H9 (cell line): Measurements from ENCODE around the gene NXPH3. TPM values are rescaled to one million over a fixed set of nuclear protein-coding genes. Genes with fewer than 3 reads are reported as not detected.

ENCODE experiments used
- DNase-seq: peaks from one replicate; pipeline ENCODE4 v3.0.0-alpha.2; 2017
- H2AFZ ChIP-seq: one replicate; pipeline ENCODE4 v1.6.1; 2013; ENCODE audit warnings: mild to moderate bottlenecking, low read length, control low read depth, moderate library complexity
- H2AK5ac ChIP-seq: 2 replicates; pipeline ENCODE4 v1.6.1; 2013; ENCODE audit warnings: low read length, control low read depth, mixed read lengths; ENCODE audit not compliant: insufficient read length
- H2BK120ac ChIP-seq: one replicate; pipeline ENCODE4 v1.6.1; 2013; ENCODE audit warnings: low read depth, mild to moderate bottlenecking, low read length, control low read depth, inconsistent platforms; ENCODE audit not compliant: poor library complexity, severe bottlenecking
- H2BK12ac ChIP-seq: 2 replicates; pipeline ENCODE4 v1.6.1; 2013; ENCODE audit warnings: low read length, control low read depth, mixed read lengths, low read depth; ENCODE audit not compliant: insufficient read length
- H2BK15ac ChIP-seq: 2 replicates; pipeline ENCODE4 v1.6.1; 2013; ENCODE audit warnings: low read depth, low read length, control low read depth
- H2BK20ac ChIP-seq: one replicate; pipeline ENCODE4 v1.6.1; 2013; ENCODE audit warnings: low read depth, mild to moderate bottlenecking, low read length, control low read depth, inconsistent platforms; ENCODE audit not compliant: poor library complexity, severe bottlenecking
- H2BK5ac ChIP-seq: 2 replicates; pipeline ENCODE4 v1.6.1; 2013; ENCODE audit warnings: low read length, control low read depth, mixed read lengths; ENCODE audit not compliant: insufficient read length
- H3K14ac ChIP-seq: 2 replicates; pipeline ENCODE4 v1.6.1; 2013; ENCODE audit warnings: low read length, control low read depth; ENCODE audit not compliant: insufficient read depth
- H3K18ac ChIP-seq: 2 replicates; pipeline ENCODE4 v1.6.1; 2013; ENCODE audit warnings: low read depth, mild to moderate bottlenecking, mixed read lengths, low read length, control low read depth; ENCODE audit not compliant: insufficient read length
- H3K23ac ChIP-seq: 2 replicates; pipeline ENCODE4 v1.6.1; 2013; ENCODE audit warnings: low read length, control low read depth, mixed read lengths, low read depth; ENCODE audit not compliant: insufficient read length
- H3K23me2 ChIP-seq: 2 replicates; pipeline ENCODE4 v1.6.1; 2013; ENCODE audit warnings: low read depth, mild to moderate bottlenecking, mixed read lengths, low read length, control low read depth; ENCODE audit not compliant: insufficient read length, poor library complexity, severe bottlenecking
- H3K27ac ChIP-seq: 2 replicates; pipeline ENCODE4 v1.5.1; 2013; ENCODE audit warnings: low read length, control low read depth, mixed read lengths, low read depth; ENCODE audit not compliant: insufficient read length
- H3K27me3 ChIP-seq: 2 replicates; pipeline ENCODE4 v1.6.1; 2013; ENCODE audit warnings: low read length, control low read depth, inconsistent platforms; ENCODE audit not compliant: insufficient read depth
- H3K4ac ChIP-seq: 2 replicates; pipeline ENCODE4 v1.6.1; 2013; ENCODE audit warnings: low read depth, mild to moderate bottlenecking, control low read depth, inconsistent platforms, low read length, moderate library complexity
- H3K4me1 ChIP-seq: 2 replicates; pipeline ENCODE4 v1.6.1; 2013; ENCODE audit warnings: low read length, control low read depth, inconsistent platforms; ENCODE audit not compliant: insufficient read depth
- H3K4me2 ChIP-seq: 2 replicates; pipeline ENCODE4 v1.6.1; 2013; ENCODE audit warnings: low read length, control low read depth, mixed read lengths; ENCODE audit not compliant: insufficient read length, insufficient read depth
- H3K56ac ChIP-seq: 2 replicates; pipeline ENCODE4 v1.6.1; 2013; ENCODE audit warnings: low read depth, mild to moderate bottlenecking, mixed read lengths, low read length, control low read depth; ENCODE audit not compliant: insufficient read length
- H3K79me1 ChIP-seq: 2 replicates; pipeline ENCODE4 v1.6.1; 2013; ENCODE audit warnings: low read depth, mild to moderate bottlenecking, moderate library complexity, low read length, control low read depth, inconsistent platforms; ENCODE audit not compliant: insufficient read depth, poor library complexity, severe bottlenecking
- H3K79me2 ChIP-seq: 2 replicates; pipeline ENCODE4 v1.6.1; 2013; ENCODE audit warnings: low read length, control low read depth, inconsistent platforms; ENCODE audit not compliant: insufficient read depth
- H3K9ac ChIP-seq: 2 replicates; pipeline ENCODE4 v1.6.1; 2013; ENCODE audit warnings: low read length, control low read depth, mixed read lengths; ENCODE audit not compliant: insufficient read length; ENCODE audit errors: extremely low read depth
- H3K9me3 ChIP-seq: one replicate; pipeline ENCODE4 v1.6.1; 2013; ENCODE audit warnings: low read depth, low read length, inconsistent platforms; ENCODE audit not compliant: control insufficient read depth
- H3T11ph ChIP-seq: one replicate; pipeline ENCODE4 v1.6.1; 2013; ENCODE audit warnings: mild to moderate bottlenecking, low read length, control low read depth, inconsistent platforms
- H4K20me1 ChIP-seq: one replicate; pipeline ENCODE4 v1.6.1; 2013; ENCODE audit not compliant: control insufficient read depth, insufficient read length, insufficient read depth
- H4K5ac ChIP-seq: 2 replicates; pipeline ENCODE4 v1.6.1; 2013; ENCODE audit warnings: low read depth, mild to moderate bottlenecking, mixed read lengths, low read length, control low read depth; ENCODE audit not compliant: insufficient read length
- H4K8ac ChIP-seq: replicated peaks from 2 replicates; pipeline ENCODE4 v1.6.1; 2013; ENCODE audit warnings: low read length, control low read depth, mixed read lengths, low read depth; ENCODE audit not compliant: insufficient read length
- H4K91ac ChIP-seq: 2 replicates; pipeline ENCODE4 v1.6.1; 2013; ENCODE audit warnings: low read depth, mild to moderate bottlenecking, moderate library complexity, mixed read lengths, low read length, control low read depth; ENCODE audit not compliant: insufficient read length
- H3K27ac Mint-ChIP-seq, 3 experiments: 2 replicates in 2 of 3; 3 replicates in 1 of 3; pipeline ENCODE4 v1.8.0; 2020 to 2021; ENCODE audit warnings: mixed read lengths in 3 of 3, mild to moderate bottlenecking in 1 of 3, moderate library complexity in 1 of 3
- H3K27me3 Mint-ChIP-seq: 2 replicates; pipeline ENCODE4 v1.8.0; 2021; ENCODE audit warnings: low read depth, mild to moderate bottlenecking, moderate library complexity, mixed read lengths
- H3K36me3 Mint-ChIP-seq, 3 experiments: 2 replicates in 2 of 3; 3 replicates in 1 of 3; pipeline ENCODE4 v1.8.0; 2020 to 2021; ENCODE audit warnings: low read depth in 3 of 3, mixed read lengths in 3 of 3; ENCODE audit not compliant: insufficient read depth in 1 of 3
- H3K4me1 Mint-ChIP-seq, 2 experiments: 2 replicates each; pipeline ENCODE4 v1.8.0; 2020; ENCODE audit warnings: mixed read lengths in 2 of 2
- H3K4me3 Mint-ChIP-seq, 2 experiments: 2 replicates in 1 of 2; 3 replicates in 1 of 2; pipeline ENCODE4 v1.8.0; 2020 to 2021; ENCODE audit warnings: mild to moderate bottlenecking in 2 of 2, mixed read lengths in 2 of 2, moderate library complexity in 1 of 2
- H3K9me3 Mint-ChIP-seq, 2 experiments: 2 replicates in 1 of 2; 3 replicates in 1 of 2; pipeline ENCODE4 v1.8.0; 2020; ENCODE audit warnings: mild to moderate bottlenecking in 2 of 2, mixed read lengths in 2 of 2, moderate library complexity in 1 of 2
- WGBS: extraction: QIAGEN DNeasy Blood & Tissue Kit; methylation state at CpG from one replicate; pipeline ENCODE4 v1.1.7; 2013; ENCODE audit warnings: missing lambda C conversion rate, low lambda C conversion rate, mixed read lengths; ENCODE audit not compliant: insufficient read length; ENCODE audit errors: extremely low coverage; 5-methylcytosine and 5-hydroxymethylcytosine counted together
- total RNA-seq: library from RNA; stranded (reverse); gene quantifications from 2 replicates; pipeline ENCODE4 v1.2.1, GENCODE V29; 2021
- TF ChIP-seq, protein P1 (sequence below): fragments of 200-600 bp; sonication (generic); conservative IDR thresholded peaks from 3 replicates; pipeline ENCODE4 v1.8.0; 2021; ENCODE audit warnings: antibody characterized with exemption, mild to moderate bottlenecking

Gene NXPH3
- total RNA-seq, 1 experiment from 2014 or later = 1.3 TPM

GRCh38 chr17:49554694-49555494 is 20.8 kb upstream of the NXPH3 start:
- H3K9me3 Mint-ChIP-seq = no peaks in the 10 kb centered on the region
- H3K14ac ChIP-seq = no peak overlapping the region; the same call in 1 of the 2 replicates
- no CpG with 5 or more reads among the region's 14 CpGs for WGBS
- H4K5ac ChIP-seq = no peak overlapping the region
- no peak overlapping the region for H3K18ac ChIP-seq
- H3K4me1 Mint-ChIP-seq = peaks cover 10 to 14% of the 10 kb centered on the region in 2 experiments
- H3K27me3 Mint-ChIP-seq = peaks cover 17% of the 10 kb centered on the region
- H3K4me2 ChIP-seq = no peak overlapping the region
- H3K56ac ChIP-seq = no peak overlapping the region
- no peak overlapping the region for H2BK120ac ChIP-seq
- no peak overlapping the region for H2BK5ac ChIP-seq
- no peak overlapping the region for H4K91ac ChIP-seq
- H3K9me3 ChIP-seq = no peaks in the 10 kb centered on the region
- H2AFZ ChIP-seq = no peak overlapping the region
- no peak for DNase-seq
- no peaks in the 10 kb centered on the region for H3K36me3 Mint-ChIP-seq
- no peaks in the 10 kb centered on the region for H3K79me1 ChIP-seq
- H3K23ac ChIP-seq = no peak overlapping the region
- H3K27ac Mint-ChIP-seq = no peak overlapping the region; a peak in 1 of 7 replicates
- no peaks in the 10 kb centered on the region for H4K20me1 ChIP-seq
- no peaks in the 10 kb centered on the region; the same call in 1 of the 2 replicates for H3K27me3 ChIP-seq
- TF ChIP-seq, protein P1, sequence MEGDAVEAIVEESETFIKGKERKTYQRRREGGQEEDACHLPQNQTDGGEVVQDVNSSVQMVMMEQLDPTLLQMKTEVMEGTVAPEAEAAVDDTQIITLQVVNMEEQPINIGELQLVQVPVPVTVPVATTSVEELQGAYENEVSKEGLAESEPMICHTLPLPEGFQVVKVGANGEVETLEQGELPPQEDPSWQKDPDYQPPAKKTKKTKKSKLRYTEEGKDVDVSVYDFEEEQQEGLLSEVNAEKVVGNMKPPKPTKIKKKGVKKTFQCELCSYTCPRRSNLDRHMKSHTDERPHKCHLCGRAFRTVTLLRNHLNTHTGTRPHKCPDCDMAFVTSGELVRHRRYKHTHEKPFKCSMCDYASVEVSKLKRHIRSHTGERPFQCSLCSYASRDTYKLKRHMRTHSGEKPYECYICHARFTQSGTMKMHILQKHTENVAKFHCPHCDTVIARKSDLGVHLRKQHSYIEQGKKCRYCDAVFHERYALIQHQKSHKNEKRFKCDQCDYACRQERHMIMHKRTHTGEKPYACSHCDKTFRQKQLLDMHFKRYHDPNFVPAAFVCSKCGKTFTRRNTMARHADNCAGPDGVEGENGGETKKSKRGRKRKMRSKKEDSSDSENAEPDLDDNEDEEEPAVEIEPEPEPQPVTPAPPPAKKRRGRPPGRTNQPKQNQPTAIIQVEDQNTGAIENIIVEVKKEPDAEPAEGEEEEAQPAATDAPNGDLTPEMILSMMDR = no peak
- no peaks in the 10 kb centered on the region for H3K4me1 ChIP-seq
- H4K8ac ChIP-seq = no peak overlapping the region
- H2BK12ac ChIP-seq = no peak overlapping the region
- H3K79me2 ChIP-seq = no peaks in the 10 kb centered on the region
- no peaks in the 10 kb centered on the region for H3K23me2 ChIP-seq
- no peak overlapping the region for H3K27ac ChIP-seq
- H3K4ac ChIP-seq = no peak overlapping the region
- no peak overlapping the region for H3T11ph ChIP-seq
- H3K9ac ChIP-seq = no peak overlapping the region
- no peak overlapping the region for H2AK5ac ChIP-seq
- H2BK20ac ChIP-seq = no peak overlapping the region
- no peak overlapping the region for H2BK15ac ChIP-seq
- H3K4me3 Mint-ChIP-seq = no peak overlapping the region
